GM21576 (cell line): ENCODE data around the gene SPECC1L.
"Not testable (repeated sequence)": the region's sequence is repeated elsewhere in the genome, so short reads cannot be mapped to it uniquely, and the experiment has no call there.

ENCODE experiments used
- ATAC-seq: cut with Tn5 transposase; IDR thresholded peaks from one replicate; pipeline ENCODE4 v1.9.1; 2021; ENCODE audit warnings: mild to moderate bottlenecking, moderate library complexity; ENCODE audit not compliant: unreplicated experiment

Gene SPECC1L

GRCh38 chr22:24282401-24282800, 11.8 kb downstream of the SPECC1L start:
- no peak for ATAC-seq

GRCh38 chr22:24284747-24285203, 14.1 kb downstream of the SPECC1L start:
- no peak for ATAC-seq

- no peak for ATAC-seq
Observed at GRCh38 chr22:24285245-24285644, 14.6 kb downstream of the SPECC1L start.

- not testable (repeated sequence) for ATAC-seq
Observed at GRCh38 chr22:24287212-24287611, 16.6 kb downstream of the SPECC1L start.

GRCh38 chr22:24287801-24288200, 17.2 kb downstream of the SPECC1L start:
- ATAC-seq = not testable (repeated sequence)

- no peak for ATAC-seq
Observed at GRCh38 chr22:24289114-24289513, 18.5 kb downstream of the SPECC1L start.

GRCh38 chr22:24289741-24290163, 19.1 kb downstream of the SPECC1L start:
- ATAC-seq = no peak

GRCh38 chr22:24290459-24290858, 19.8 kb downstream of the SPECC1L start:
- ATAC-seq = no peak

GRCh38 chr22:24291515-24292201, 21.0 kb downstream of the SPECC1L start:
- no peak for ATAC-seq

GRCh38 chr22:24292202-24292830, 21.7 kb downstream of the SPECC1L start:
- not testable (repeated sequence) for ATAC-seq

- not testable (repeated sequence) for ATAC-seq
Observed at GRCh38 chr22:24294913-24295312, 24.3 kb downstream of the SPECC1L start.

- ATAC-seq = not testable (repeated sequence)
Observed at GRCh38 chr22:24298497-24299155, 28.0 kb downstream of the SPECC1L start.

GRCh38 chr22:24300522-24300921, 29.9 kb downstream of the SPECC1L start:
- not testable (repeated sequence) for ATAC-seq

GRCh38 chr22:24302591-24302990, 32.0 kb downstream of the SPECC1L start:
- ATAC-seq = no peak

GRCh38 chr22:24303007-24303406, 32.4 kb downstream of the SPECC1L start:
- no peak for ATAC-seq

GRCh38 chr22:24304062-24304675, 33.5 kb downstream of the SPECC1L start:
- no peak for ATAC-seq

GRCh38 chr22:24305260-24305692, 34.6 kb downstream of the SPECC1L start:
- no peak for ATAC-seq

- no peak for ATAC-seq
Observed at GRCh38 chr22:24310969-24311368, 40.3 kb downstream of the SPECC1L start.

GRCh38 chr22:24315367-24315966, 44.8 kb downstream of the SPECC1L start:
- ATAC-seq = no peak

GRCh38 chr22:24316264-24316663, 45.6 kb downstream of the SPECC1L start:
- not testable (repeated sequence) for ATAC-seq

GRCh38 chr22:24317511-24317910, 46.9 kb downstream of the SPECC1L start:
- ATAC-seq = not testable (repeated sequence)
